GM21381 (cell line): ENCODE measurements around the gene BUB1.
"Not testable (repeated sequence)": the region's sequence is repeated elsewhere in the genome, so short reads cannot be mapped to it uniquely, and the experiment has no call there.

ENCODE experiments used
- ATAC-seq: cut with Tn5 transposase; IDR thresholded peaks from one replicate; pipeline ENCODE4 v1.9.1; 2021; ENCODE audit warnings: mild to moderate bottlenecking, moderate library complexity; ENCODE audit not compliant: unreplicated experiment

BUB1 gene

DNA sequence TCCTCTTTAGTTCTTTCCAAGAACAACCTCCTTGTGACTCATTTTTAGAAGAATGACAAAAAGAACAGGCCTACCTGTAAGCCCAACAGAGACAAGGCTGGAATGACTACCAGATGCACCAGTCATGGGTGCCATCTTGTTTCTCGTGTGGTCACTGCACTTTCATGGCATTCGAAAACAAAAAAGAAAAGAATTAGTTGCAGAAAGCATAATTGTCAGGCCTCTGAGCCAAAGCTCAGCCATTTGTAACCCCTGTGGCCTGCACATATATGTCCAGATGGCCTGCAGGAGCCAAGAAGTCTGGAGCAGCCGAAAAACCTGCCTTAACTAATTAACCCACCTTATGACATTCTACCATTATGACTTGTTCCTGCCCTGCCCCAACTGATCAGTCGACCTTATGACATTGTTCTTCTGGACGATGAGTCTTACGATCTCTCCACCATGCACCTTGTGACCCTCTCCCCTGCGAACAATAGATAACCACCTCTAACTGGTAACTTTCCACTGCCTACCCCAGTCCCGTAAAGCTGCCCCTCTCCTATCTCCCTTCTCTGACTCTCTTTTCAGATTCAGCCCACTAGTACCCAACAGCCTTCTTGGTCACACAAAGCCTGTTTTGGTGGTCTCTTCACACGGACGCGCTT lies 13.9 kb upstream of the BUB1 start:
- ATAC-seq, result no peak

DNA sequence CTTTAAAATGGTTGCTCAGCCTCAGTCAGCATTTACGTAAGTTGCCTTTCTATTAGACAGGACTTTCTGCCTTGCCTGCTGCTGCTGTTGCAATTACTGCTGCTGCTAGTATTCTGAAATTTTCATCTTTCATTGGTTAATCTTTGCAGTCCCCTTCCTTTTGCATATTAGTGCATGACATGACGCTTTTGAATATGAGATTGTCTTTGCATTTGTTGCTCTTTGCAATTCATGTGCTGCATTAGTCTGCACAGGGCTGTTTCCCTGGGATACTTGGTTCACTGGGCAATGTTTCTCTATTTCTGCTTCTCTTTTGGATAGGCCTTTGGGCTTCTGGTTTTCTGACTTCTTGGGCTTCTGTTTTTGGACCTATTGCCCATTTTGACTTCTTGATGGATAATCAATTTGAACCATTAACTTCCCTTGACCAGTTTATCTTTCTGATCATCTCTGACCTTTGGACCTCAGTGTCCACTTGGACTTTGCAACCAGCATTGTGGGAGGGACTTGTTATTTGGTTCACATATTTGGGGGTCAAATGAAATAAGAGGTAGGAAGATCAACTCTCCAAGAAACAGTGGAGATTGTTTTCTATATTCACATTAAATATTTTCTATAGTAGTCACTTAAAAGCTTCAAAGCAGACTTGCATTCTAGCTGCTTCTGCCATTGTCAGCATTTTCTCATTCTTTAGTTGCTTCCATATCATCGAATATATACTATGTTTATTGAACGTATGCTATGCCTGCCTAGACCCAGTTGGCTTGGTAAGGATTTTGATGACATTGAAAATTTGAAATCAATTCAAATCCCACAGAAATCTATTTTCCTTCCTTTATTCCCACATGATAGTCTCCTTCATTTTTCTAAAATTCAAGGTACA lies 12.5 kb upstream of the BUB1 start:
- no peak for ATAC-seq

DNA sequence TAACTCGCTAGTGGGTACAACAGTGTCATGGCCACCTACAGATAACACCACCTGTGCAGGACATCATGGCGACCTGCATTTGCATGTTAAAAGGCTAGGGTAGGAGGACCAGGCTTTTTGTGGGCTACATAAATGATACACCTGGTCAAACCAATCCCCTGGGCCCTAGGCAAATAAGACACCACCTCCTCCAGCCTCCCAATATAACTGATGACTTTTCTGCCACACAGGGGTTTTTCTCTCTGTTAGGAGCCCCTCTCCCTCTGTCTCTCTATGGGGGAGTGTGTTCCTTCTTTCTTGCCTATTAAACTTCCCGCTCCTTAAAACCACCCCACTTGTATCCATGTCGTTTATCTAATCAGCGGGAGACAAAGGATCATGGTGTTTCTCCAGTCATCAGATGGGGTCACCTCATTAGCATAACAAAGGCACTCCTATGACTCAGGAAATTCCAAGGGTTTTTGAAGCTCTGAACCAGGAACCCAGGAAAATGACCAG lies 10.8 kb upstream of the BUB1 start:
- ATAC-seq, result no peak

DNA sequence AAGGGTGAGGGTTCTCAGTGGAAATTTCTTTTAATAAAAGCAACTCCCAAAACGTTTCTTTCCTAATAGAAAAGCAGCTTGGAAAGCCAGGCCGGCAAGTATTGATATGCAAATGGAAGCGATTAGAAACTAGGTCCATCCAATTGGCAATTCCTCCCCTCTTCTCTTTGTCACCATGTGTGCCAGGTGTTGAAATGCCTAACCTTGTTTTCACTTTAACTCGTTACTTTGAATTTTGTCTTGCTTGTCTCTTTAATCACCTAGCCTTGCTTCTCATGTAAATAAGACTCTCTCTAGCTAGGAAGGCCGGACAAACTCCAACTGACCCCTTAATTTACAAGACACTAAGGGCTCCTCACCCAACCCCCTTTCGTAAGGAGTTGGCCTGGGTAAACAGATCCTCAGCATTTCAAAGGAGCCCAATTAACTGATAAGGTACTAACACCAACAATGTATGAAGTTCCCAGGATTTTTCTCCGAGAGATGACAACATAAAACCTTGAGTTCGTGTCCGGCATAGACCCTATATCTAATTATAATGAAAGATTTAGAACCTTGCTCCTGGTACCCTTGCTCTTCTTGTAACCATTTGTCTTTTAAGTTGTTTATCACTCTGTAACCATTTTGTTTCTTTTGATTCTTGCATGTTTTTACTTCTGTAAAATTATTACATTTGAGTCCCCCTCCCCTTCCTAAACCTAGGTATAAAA lies 10.1 kb upstream of the BUB1 start:
- ATAC-seq, result not testable (repeated sequence)

DNA sequence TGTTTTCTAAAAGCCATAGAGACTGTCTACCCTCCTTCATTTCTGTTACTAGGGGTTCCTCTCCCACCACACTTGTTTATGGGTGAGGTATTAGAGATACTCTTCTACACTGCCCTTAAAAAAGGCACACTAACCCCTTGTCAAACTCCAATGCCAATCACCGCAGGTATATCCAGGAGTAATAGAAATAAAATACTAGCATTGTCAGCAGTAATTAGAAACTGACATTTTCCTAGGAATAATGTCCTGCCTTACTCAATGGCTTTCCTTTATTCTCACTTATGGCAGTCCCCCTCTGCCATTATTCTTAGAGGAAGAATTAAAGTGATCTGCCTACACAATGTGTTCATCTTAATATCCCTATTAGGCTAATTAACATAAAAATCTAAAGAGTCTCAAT lies 5.0 kb upstream of the BUB1 start:
- ATAC-seq, result no peak

DNA sequence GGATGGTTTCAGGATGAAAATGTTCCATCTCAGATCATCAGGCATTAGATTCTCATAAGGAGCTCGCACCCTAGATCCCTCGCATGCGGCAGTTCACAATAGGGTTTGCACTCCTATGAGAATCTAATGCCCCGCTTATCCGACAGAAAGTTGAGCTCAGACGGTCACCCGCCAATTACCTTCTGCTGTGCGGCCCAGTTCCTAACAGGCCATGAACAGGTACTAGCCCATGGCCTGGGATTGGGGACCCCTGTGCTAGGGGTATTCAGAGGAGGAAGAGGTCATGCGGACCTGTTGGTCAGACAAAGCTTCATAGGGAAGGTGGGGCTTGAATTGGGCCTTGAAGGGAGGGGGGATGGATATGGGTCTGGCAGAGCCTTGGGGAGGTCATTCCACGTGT lies 4.4 kb upstream of the BUB1 start:
- no peak for ATAC-seq

DNA sequence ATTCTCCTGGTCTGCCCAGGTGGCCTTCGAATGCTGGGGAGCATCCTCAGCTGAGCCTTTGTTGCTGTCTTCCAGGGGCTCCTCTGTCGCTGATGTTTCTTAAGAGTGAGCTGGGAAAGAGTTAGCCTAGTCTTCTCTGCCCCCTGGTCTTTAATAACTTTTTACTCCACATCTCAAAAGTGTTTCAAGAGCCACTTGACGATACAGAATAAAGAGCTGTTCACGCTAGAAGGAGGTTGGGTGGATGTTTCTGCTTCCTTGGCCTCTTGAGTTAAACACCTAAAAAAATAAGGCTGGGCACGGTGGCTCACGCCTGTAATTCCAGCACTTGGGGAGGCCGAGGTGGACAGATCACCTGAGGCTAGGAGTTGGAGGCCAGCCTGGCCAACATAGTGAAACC lies 2.8 kb upstream of the BUB1 start:
- ATAC-seq, result no peak

DNA sequence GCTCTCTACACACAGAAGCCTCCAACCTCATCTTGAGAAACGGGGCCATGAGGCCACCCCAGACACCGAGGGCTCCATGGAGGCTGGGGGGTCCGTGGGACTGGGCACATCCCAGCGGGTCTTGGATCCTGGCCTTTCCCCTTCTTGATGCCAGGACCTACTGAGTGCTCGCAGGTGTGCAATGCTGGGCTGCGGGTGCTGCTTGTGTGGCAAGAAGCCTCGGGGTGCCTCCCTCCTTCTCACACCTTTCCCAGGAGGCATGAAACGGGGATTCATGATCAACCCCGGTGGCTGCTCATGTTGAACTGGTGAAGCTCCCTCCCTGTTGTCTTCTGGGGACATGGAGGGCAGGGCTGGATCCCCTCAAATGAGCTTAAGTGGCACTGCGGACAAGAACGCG lies 2.0 kb upstream of the BUB1 start:
- no peak for ATAC-seq

DNA sequence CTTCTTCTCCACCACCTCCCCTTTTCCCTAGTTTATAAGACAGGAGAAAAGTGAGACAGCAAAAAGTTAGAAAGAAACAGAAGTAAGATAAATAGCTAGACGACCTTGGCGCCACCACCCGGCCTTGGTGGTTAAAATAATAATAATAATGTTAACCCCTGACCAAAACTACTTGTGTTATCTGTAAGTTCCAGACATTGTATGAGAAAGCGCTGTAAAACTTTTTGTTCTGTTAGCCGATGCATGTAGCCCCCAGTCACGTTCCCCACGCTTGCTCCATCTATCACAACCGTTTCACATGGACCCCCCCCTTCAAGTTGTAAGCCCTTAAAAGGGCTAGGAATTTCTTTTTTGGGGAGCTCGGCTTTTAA lies 1.5 kb upstream of the BUB1 start:
- no peak for ATAC-seq

DNA sequence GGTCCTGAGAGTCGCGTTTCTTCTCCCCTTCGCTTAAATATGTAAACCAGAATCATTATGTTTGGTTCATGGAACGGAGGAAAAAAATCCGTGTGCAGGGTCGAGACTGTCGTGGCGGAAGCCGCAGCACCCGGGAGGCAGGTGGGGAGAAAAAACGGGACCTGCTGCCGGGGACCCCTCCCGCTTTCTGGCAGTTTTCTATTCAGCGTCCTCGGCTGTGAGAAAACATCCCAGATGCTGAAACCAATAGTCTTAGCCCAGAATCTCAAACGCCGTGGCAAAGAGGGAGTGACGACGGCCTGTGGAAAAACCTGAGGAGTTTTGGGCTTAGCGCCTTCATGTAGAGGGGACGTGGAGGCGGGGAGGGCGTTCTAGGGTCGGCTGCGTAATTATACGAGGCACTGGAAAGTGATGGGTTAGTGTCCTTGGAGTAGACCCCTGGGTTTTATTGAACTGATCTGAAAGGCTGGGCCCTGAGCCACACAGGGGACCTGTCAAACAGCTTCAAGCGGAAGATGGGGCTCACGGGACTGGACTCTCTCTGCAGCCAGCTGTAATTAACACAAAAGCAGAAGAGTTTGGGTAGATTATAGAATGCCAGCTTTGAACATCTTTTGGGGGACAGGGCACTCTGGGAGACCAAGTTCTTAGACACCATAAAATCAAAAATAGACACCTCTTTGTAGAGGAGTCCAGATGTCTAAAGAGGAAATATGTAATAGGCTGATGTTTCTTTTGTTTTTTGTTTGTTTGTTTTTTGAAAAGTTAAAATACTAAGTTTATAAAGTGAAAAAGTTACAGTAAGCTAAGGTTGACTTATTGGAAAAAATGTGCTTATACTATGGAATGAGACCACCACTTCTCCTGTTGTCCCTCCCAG lies 834 bp upstream of the BUB1 start:
- no peak for ATAC-seq

DNA sequence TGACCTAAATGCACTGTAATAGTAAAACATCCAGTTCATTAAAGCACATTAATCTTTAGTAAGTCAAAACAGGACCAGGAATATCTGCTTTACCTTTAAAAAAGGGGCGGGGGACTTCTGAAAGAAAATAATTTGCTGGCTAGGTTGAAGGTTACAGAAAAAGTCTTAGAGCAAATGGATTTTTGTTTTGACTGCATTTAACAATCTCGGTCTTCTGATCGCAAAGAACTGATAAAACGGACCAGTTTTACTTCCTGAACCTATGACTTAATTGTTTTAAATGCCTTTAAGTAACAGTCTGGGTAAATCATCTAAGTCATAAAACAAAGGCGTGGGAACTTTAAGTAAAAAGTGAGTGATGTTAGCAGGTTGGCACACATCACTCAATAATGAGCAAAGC lies 783 bp downstream of the BUB1 start:
- no peak for ATAC-seq

DNA sequence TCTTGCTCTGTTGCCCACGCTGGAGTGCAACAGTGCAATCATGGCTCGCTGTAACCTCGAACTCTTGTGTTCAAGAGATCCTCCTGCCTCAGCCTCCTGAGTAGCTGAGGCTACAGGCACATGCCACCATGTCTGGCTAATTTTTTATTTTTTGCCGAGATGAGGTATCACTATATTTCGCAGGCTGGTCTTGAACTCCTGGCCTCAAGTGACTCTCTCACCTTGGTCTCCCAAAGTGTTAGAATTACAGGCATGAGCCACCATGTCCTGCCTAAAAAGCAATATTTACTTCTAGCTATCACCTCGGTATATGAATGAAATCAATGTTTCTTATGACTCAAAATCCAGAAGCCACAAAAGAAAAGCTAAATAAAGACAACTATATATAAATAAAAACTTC lies 2.2 kb downstream of the BUB1 start:
- ATAC-seq, result peak; percentile 4

DNA sequence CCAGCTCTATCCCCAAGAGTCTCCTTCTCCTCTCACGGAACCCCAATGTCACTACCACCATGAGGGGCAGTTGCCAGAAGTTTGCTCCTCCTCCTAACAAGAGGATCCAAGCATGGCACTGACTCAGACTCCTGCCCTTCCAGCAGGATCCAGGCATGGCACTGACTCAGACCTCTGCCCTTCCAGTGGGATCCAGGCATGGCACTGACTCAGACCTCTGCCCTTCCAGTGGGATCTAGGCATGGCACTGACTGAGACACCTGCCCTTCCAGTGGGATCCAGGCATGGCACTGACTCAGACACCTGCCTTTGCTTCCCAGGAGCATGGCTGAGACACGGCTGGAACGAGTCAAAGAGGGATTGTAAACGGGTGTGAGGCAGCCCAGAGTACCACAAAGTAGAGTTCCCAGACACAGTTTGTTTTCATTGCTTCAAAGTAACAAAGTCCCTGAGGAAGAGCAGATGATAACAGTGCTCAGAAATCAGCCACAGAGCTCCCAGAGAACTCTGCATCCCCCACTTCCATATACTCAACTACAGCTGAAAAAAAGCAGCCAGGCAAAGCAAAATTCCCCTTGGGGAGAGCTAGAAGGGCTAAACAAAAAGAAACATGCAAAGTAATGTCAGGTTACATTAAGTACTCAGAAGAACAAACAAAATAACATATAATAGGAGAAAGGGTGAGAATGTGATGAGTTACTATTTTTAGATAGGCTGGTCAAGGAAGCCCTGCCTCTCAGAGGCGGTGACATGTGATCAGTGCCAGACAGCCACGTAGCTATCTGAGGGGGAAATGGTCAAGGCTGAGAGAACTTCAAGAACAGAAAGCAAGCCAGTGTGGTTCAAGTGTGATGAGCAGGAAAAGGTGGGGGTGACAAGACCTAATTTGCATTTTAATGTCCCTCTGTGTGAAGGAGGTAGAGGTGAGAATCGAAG lies 3.0 kb downstream of the BUB1 start:
- peak; percentile 79 for ATAC-seq

DNA sequence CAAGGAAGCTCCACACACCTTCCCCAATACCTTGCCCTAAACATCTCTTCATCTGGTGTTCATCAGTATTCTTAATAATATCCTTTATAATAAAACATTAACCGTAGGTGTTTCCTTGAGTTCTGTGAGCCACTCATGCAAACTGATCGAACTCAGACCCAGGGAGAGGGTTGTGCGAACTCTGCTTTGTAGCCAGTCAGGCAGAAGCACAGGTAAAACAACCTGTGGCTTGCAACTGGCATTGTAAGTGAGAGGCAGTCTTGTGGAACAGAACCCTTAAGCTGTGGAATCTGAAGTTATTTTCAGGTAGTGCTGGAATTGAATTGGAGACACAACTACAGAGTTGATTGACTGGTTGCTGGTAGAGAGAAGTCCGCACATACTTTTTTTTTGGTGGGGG lies 4.7 kb downstream of the BUB1 start:
- ATAC-seq, result no peak

DNA sequence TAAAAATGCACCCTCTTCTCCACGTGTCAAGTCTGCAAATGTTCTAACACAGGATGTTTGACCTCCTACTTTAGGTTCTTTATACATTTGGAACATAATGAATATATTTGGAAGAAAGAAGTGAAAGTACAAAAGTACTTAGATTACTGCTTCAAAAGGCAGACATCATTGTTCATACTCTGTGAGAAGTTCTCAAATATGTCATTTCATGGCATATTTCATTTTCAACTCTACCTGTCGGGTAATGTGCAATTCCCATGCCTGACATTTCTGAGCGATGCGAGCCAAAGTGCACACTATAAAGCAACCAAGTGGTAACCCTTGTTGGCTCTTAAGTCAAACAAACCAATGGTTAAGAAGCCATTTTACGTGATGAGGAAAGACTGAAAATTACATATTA lies 7.0 kb downstream of the BUB1 start:
- ATAC-seq, result no peak

DNA sequence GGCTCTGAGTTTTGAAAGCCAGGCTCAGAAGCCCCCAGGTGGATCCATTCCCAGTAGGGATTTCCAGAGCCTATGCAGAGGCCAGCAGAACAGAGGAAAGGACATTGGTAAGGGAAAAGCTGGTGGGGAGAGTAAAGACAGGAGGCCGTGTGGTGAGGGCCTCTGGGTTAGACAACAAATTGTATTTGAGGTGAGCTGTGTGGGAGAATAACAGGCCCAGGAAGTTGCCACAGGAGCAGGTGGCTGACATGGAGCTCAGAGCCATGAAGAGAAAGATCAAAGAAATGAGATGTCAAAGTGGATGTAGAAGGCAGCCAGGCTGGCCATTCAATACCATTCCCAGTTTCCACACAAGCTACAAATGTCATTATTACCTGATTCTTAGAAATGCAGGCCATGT lies 8.8 kb downstream of the BUB1 start:
- ATAC-seq, result no peak

DNA sequence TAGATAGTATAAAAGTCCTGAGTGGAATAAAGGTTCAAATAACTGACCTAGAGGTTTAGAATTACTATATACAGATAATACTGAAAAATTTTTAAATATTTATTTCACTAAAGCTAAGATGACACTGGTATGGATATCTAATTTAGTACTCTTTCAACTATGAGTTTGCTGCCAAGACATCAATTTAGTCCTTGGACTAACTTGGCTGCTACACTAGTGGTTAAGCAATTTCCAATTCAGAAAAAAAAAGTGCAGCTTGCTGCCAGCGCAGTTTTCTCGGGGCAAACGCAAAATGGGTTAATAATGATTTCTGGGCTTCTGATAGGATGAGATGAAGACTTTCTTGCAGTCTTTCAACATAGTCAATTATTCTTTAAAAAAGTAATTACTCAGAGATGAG lies 10.8 kb downstream of the BUB1 start:
- ATAC-seq, result no peak

DNA sequence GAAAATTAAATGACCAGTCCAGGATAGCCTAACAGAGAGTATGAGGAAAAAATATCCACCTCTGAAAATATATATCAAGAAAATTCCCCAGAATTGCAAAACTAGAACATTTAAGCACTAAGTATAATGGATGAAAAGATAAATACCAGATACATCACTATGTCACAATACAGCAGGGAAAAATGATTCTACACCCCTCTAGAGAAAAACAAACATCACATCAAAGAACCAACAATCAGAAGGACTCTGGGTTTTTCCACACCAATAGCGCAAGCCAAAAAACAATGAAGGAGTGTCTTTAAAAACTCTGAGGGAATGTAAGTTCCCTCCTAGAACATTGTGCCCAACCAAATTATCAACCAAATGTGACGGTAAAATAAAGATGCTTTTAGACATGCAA lies 13.7 kb downstream of the BUB1 start:
- no peak for ATAC-seq

DNA sequence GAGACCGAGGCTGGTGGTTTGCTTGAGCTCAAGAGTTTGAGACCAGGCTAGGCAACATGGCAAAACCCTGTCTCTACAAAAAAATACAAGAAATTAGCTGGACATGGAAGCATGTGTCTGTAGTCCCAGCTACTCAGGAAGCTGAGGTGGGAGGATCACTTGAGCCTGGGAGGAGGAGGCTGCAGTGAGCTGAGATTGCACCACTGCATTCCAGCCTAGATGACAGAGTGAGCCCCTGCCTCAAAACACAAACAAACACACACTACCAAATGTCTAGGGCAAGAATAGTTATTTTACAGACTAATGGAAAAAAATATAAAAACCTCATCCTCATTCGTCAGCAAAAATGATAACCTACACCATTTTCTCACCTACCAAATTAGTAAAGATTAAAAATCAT lies 15.3 kb downstream of the BUB1 start:
- no peak for ATAC-seq

DNA sequence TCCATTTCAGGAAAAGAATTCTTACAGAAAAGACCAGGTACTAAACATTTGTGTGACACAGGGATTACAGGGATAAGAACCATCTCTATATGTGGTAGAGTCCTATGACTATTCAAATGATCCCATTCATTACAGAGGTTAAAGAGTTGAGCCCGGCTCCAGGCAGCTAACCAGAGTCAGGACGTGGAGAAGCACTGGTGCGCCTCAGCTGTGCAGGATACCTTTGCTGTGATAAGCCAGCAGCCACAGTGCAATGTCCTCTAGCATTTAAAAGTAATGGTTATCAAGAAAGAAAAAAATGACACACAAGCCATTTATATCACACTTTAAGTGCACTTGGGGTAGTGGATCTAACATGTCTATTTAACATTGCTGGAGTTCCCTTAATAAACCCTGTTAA lies 17.3 kb downstream of the BUB1 start:
- no peak for ATAC-seq
